Osteoblast (primary cell): Measurements from ENCODE around the gene NEK5. TPM values are rescaled to one million over a fixed set of nuclear protein-coding genes. Genes with fewer than 3 reads are reported as not detected.

Experiments used
- DNase-seq: peaks from one replicate; pipeline ENCODE4 v3.0.0; 2011; ENCODE audit warnings: low spot score, mixed read lengths; ENCODE audit not compliant: insufficient read length; ENCODE audit errors: missing footprints
- H2AFZ ChIP-seq: 2 replicates; pipeline ENCODE4 v1.6.0; 2011; ENCODE audit warnings: mild to moderate bottlenecking, low read length
- H3K27ac ChIP-seq: 2 replicates; pipeline ENCODE4 v1.5.1; 2011; ENCODE audit warnings: mild to moderate bottlenecking, low read depth, low read length, moderate library complexity
- H3K27me3 ChIP-seq: 2 replicates; pipeline ENCODE4 v1.6.0; 2012; ENCODE audit warnings: mild to moderate bottlenecking, control low read depth, inconsistent platforms, low read length, moderate library complexity; ENCODE audit not compliant: insufficient read depth
- H3K36me3 ChIP-seq: 2 replicates; pipeline ENCODE4 v1.5.1; 2011; ENCODE audit warnings: mild to moderate bottlenecking, low read length, control low read depth, moderate library complexity; ENCODE audit not compliant: insufficient read depth
- H3K4me1 ChIP-seq: 2 replicates; pipeline ENCODE4 v1.5.1; 2011; ENCODE audit warnings: mild to moderate bottlenecking, low read length, control low read depth, moderate library complexity; ENCODE audit not compliant: insufficient read depth
- H3K4me2 ChIP-seq: 2 replicates; pipeline ENCODE4 v1.6.0; 2011; ENCODE audit warnings: mild to moderate bottlenecking, low read length; ENCODE audit not compliant: insufficient read depth
- H3K4me3 ChIP-seq: fragments of 200-600 bp; sonication (generic); 3 replicates; pipeline ENCODE4 v1.5.1; 2012; ENCODE audit warnings: mild to moderate bottlenecking, low read length, inconsistent platforms; ENCODE audit not compliant: insufficient read depth
- H3K79me2 ChIP-seq: 2 replicates; pipeline ENCODE4 v1.6.0; 2012; ENCODE audit warnings: mild to moderate bottlenecking, low read length, control low read depth, inconsistent platforms; ENCODE audit not compliant: insufficient read depth
- H3K9me3 ChIP-seq: 2 replicates; pipeline ENCODE4 v1.5.1; 2011; ENCODE audit warnings: low read depth, low read length, control low read depth
- H4K20me1 ChIP-seq: 2 replicates; pipeline ENCODE4 v1.6.0; 2012; ENCODE audit warnings: mild to moderate bottlenecking, low read length, control low read depth; ENCODE audit not compliant: insufficient read depth
- CTCF ChIP-seq: IDR thresholded peaks from 2 replicates; pipeline ENCODE4 v1.5.1; 2011; ENCODE audit warnings: mild to moderate bottlenecking, low read depth, low read length, moderate library complexity; ENCODE audit errors: extremely low read depth
- total RNA-seq: library from RNA; depleted of rRNA; stranded (reverse); fragments of >200 nt; gene quantifications from 2 replicates; pipeline ENCODE4 v1.2.3, GENCODE V29; 2012

NEK5 gene
- total RNA-seq, 1 donor = 0.36 TPM

GRCh38 chr13:52159159-52159982, 30.5 kb upstream of the NEK5 start, which contains the start of gene NEK3:
Gene NEK3 (minus strand): TSS chr13:52159597. CDS start chr13:52156191, 3,406 bp downstream.
- H3K9me3 ChIP-seq = no peaks in the 10 kb centered on the region
- TF ChIP-seq CTCF = no peak
- peak within 1 kb of the TSS; percentile 32 for H3K27ac ChIP-seq
- H3K36me3 ChIP-seq = no peaks in the 10 kb centered on the region
- H4K20me1 ChIP-seq = no peaks in the 10 kb centered on the region
- H3K27me3 ChIP-seq = no peaks in the 10 kb centered on the region
- H3K79me2 ChIP-seq = peaks cover 7% of the 10 kb centered on the region
- H3K4me1 ChIP-seq = peaks cover 28% of the 10 kb centered on the region
- peak within 1 kb of the TSS; percentile 90 for H3K4me2 ChIP-seq
- H3K4me3 ChIP-seq = peak within 1 kb of the TSS; percentile 86
- peak; percentile 92 for DNase-seq
- peak within 1 kb of the TSS; percentile 78 for H2AFZ ChIP-seq

GRCh38 chr13:52158629-52159158, 29.8 kb upstream of the NEK5 start:
- peak; percentile 89 for DNase-seq

GRCh38 chr13:52156724-52157261, 27.9 kb upstream of the NEK5 start:
- DNase-seq = peak; percentile 68
- H2AFZ ChIP-seq = no peak overlapping the region
- H3K9me3 ChIP-seq = no peaks in the 10 kb centered on the region
- no peak overlapping the region for H3K27ac ChIP-seq
- H3K4me3 ChIP-seq = no peak overlapping the region
- H3K79me2 ChIP-seq = peaks cover 7% of the 10 kb centered on the region
- no peaks in the 10 kb centered on the region for H4K20me1 ChIP-seq
- no peaks in the 10 kb centered on the region for H3K27me3 ChIP-seq
- no peak for TF ChIP-seq CTCF
- peaks cover 3% of the 10 kb centered on the region for H3K36me3 ChIP-seq
- H3K4me2 ChIP-seq = no peak overlapping the region
- peaks cover 15% of the 10 kb centered on the region for H3K4me1 ChIP-seq

More at GRCh38 chr13:52158629-52159158, 29.8 kb upstream of the NEK5 start:
- no peaks in the 10 kb centered on the region for H4K20me1 ChIP-seq
- no peak for TF ChIP-seq CTCF
- peaks cover 28% of the 10 kb centered on the region for H3K4me1 ChIP-seq
- peak overlapping the region; percentile 32 for H3K27ac ChIP-seq
- H3K27me3 ChIP-seq = no peaks in the 10 kb centered on the region
- H3K36me3 ChIP-seq = no peaks in the 10 kb centered on the region
- H2AFZ ChIP-seq = peak overlapping the region; percentile 78
- H3K4me3 ChIP-seq = peak overlapping the region; percentile 86
- H3K9me3 ChIP-seq = no peaks in the 10 kb centered on the region
- H3K79me2 ChIP-seq = peaks cover 7% of the 10 kb centered on the region
- H3K4me2 ChIP-seq = peak overlapping the region; percentile 90

GRCh38 chr13:52155177-52155576, 26.3 kb upstream of the NEK5 start:
- H3K27me3 ChIP-seq = no peaks in the 10 kb centered on the region
- H3K27ac ChIP-seq = no peak overlapping the region
- no peak for TF ChIP-seq CTCF
- no peak overlapping the region for H3K4me3 ChIP-seq
- H2AFZ ChIP-seq = no peak overlapping the region
- H3K79me2 ChIP-seq = peaks cover 7% of the 10 kb centered on the region
- DNase-seq = no peak
- no peaks in the 10 kb centered on the region for H4K20me1 ChIP-seq
- H3K4me1 ChIP-seq = peaks cover 15% of the 10 kb centered on the region
- no peak overlapping the region for H3K4me2 ChIP-seq
- peaks cover 14% of the 10 kb centered on the region for H3K36me3 ChIP-seq
- no peaks in the 10 kb centered on the region for H3K9me3 ChIP-seq
